H1 (cell line): ENCODE measurements around the gene TMCC3. TPM values are rescaled to one million over a fixed set of nuclear protein-coding genes. Genes with fewer than 3 reads are reported as not detected.

Experiments used
- CTCF ChIA-PET: fragments of 300-600 bp; sonication (Branson Sonifier 250); formaldehyde crosslinking; loops from one replicate; lab custom pipeline; 2021; ENCODE audit not compliant: partially characterized antibody; lab: Charles Lee
- POLR2A ChIA-PET: fragments of 300-600 bp; sonication (Branson Sonifier 250); formaldehyde crosslinking; loops from one replicate; lab custom pipeline; 2021; ENCODE audit warnings: inconsistent platforms; ENCODE audit not compliant: partially characterized antibody; lab: Charles Lee
- DNase-seq, 2 experiments: peaks; one replicate each; pipeline versions ENCODE4 v3.0.0 to v3.0.0-alpha.2; 2010 to 2022; ENCODE audit warnings: low spot score in 2 of 2, low read depth in 1 of 2, mixed read lengths in 1 of 2
- FAIRE-seq: peaks from 2 replicates; lab custom pipeline; 2011; peaks lifted over from hg19 to GRCh38; lab: Jason Lieb, UNC
- H2AFZ ChIP-seq: 2 replicates; pipeline ENCODE4 v1.8.1; 2012; ENCODE audit warnings: low read length, inconsistent platforms
- H2AK5ac ChIP-seq: 2 replicates; pipeline ENCODE4 v1.6.1; 2013; ENCODE audit warnings: low read depth, low read length
- H2BK120ac ChIP-seq: replicated peaks from 2 replicates; pipeline ENCODE3; 2013; ENCODE audit warnings: low read depth, low read length, inconsistent platforms
- H2BK12ac ChIP-seq: 2 replicates; pipeline ENCODE4 v1.6.1; 2013; ENCODE audit warnings: low read depth, low read length
- H2BK15ac ChIP-seq: 2 replicates; pipeline ENCODE4 v1.6.1; 2013; ENCODE audit warnings: low read length
- H2BK20ac ChIP-seq: 2 replicates; pipeline ENCODE4 v1.6.1; 2013; ENCODE audit warnings: low read length
- H2BK5ac ChIP-seq: 2 replicates; pipeline ENCODE4 v1.6.1; 2013; ENCODE audit warnings: low read depth, low read length
- H3K14ac ChIP-seq: 2 replicates; pipeline ENCODE4 v1.6.1; 2013; ENCODE audit warnings: inconsistent platforms; ENCODE audit not compliant: insufficient read length
- H3K18ac ChIP-seq: 2 replicates; pipeline ENCODE4 v1.6.1; 2013; ENCODE audit warnings: low read length; ENCODE audit errors: extremely low read depth
- H3K23ac ChIP-seq: 2 replicates; pipeline ENCODE4 v1.6.1; 2013; ENCODE audit warnings: inconsistent platforms; ENCODE audit not compliant: insufficient read length
- H3K23me2 ChIP-seq: 2 replicates; pipeline ENCODE4 v1.6.1; 2013; ENCODE audit warnings: low read depth, low read length
- H3K27ac ChIP-seq: 2 replicates; pipeline ENCODE4 v1.6.1; 2011; ENCODE audit warnings: low read depth, low read length, inconsistent platforms
- H3K27me3 ChIP-seq, 4 experiments: replicated peaks in 1 of 4; 1 replicate in 1 of 4; 2 replicates in 3 of 4; pipeline versions ENCODE4 v1.6.1 to v1.8.1; 2011 to 2013; ENCODE audit warnings: low read length in 3 of 4, mild to moderate bottlenecking in 3 of 4, inconsistent platforms in 2 of 4, mixed read lengths in 2 of 4, moderate library complexity in 1 of 4; ENCODE audit not compliant: control insufficient read depth in 3 of 4, insufficient read depth in 3 of 4; ENCODE audit errors: extremely low read depth in 1 of 4
- H3K36me3 ChIP-seq, 4 experiments: 2 replicates each; pipeline versions ENCODE4 v1.6.1 to v1.8.1; 2011 to 2013; ENCODE audit warnings: mild to moderate bottlenecking in 4 of 4, low read length in 3 of 4, moderate library complexity in 2 of 4, control low read depth in 1 of 4, inconsistent platforms in 1 of 4; ENCODE audit not compliant: insufficient read depth in 4 of 4, control insufficient read depth in 2 of 4
- H3K4ac ChIP-seq: replicated peaks from 2 replicates; pipeline ENCODE3; 2013; ENCODE audit warnings: low read length, low read depth, mixed read lengths, inconsistent platforms; ENCODE audit not compliant: insufficient read length
- H3K4me1 ChIP-seq, 4 experiments: replicated peaks in 1 of 4; 1 replicate in 1 of 4; 2 replicates in 3 of 4; pipeline versions ENCODE4 v1.6.1 to v1.8.1; 2011 to 2013; ENCODE audit warnings: low read length in 3 of 4, inconsistent platforms in 2 of 4, mixed read lengths in 1 of 4; ENCODE audit not compliant: insufficient read depth in 4 of 4, control insufficient read depth in 3 of 4
- H3K4me2 ChIP-seq, 2 experiments: 2 replicates each; pipeline versions ENCODE4 v1.6.1 to v1.8.1; 2011 to 2013; ENCODE audit warnings: low read depth in 2 of 2, low read length in 2 of 2, control low read depth in 1 of 2, inconsistent platforms in 1 of 2, mild to moderate bottlenecking in 1 of 2; ENCODE audit not compliant: insufficient read depth in 1 of 2
- H3K4me3 ChIP-seq, 4 experiments: fragments of 200-600, 300-600 bp in 1 of 4; sonication (generic), shearing (Covaris generic), sonication (Bioruptor Twin) in 1 of 4; 2 replicates each; pipeline versions ENCODE4 v1.5.1 to v1.8.1; 2011 to 2016; ENCODE audit warnings: low read length in 4 of 4, low read depth in 3 of 4, control low read depth in 2 of 4, inconsistent platforms in 2 of 4, mild to moderate bottlenecking in 2 of 4, mixed read lengths in 1 of 4, moderate library complexity in 1 of 4; ENCODE audit not compliant: insufficient read depth in 2 of 4; ENCODE audit errors: extremely low read depth in 1 of 4
- H3K56ac ChIP-seq: replicated peaks from 2 replicates; pipeline ENCODE3; 2013; ENCODE audit warnings: low read depth, mild to moderate bottlenecking, mixed read lengths, low read length, inconsistent platforms; ENCODE audit not compliant: insufficient read length
- H3K79me1 ChIP-seq: 2 replicates; pipeline ENCODE4 v1.6.1; 2013; ENCODE audit warnings: low read depth, low read length, control low read depth
- H3K79me2 ChIP-seq, 2 experiments: 2 replicates each; pipeline versions ENCODE4 v1.6.1 to v1.8.1; 2012 to 2013; ENCODE audit warnings: low read length in 2 of 2, mild to moderate bottlenecking in 2 of 2, inconsistent platforms in 1 of 2; ENCODE audit not compliant: insufficient read depth in 2 of 2, control insufficient read depth in 1 of 2
- H3K9ac ChIP-seq, 4 experiments: replicated peaks in 1 of 4; 1 replicate in 1 of 4; 2 replicates in 3 of 4; pipeline versions ENCODE4 v1.6.1 to v1.8.1; 2011 to 2013; ENCODE audit warnings: low read depth in 3 of 4, low read length in 3 of 4, control low read depth in 2 of 4, mild to moderate bottlenecking in 2 of 4, moderate library complexity in 2 of 4, inconsistent platforms in 1 of 4; ENCODE audit errors: extremely low read depth in 1 of 4
- H3K9me3 ChIP-seq, 2 experiments: 2 replicates each; pipeline versions ENCODE4 v1.6.1 to v1.8.1; 2012 to 2013; ENCODE audit warnings: mild to moderate bottlenecking in 2 of 2, moderate library complexity in 2 of 2, control low read depth in 1 of 2, inconsistent platforms in 1 of 2, low read depth in 1 of 2, low read length in 1 of 2, mixed read lengths in 1 of 2; ENCODE audit not compliant: insufficient read depth in 2 of 2
- H4K20me1 ChIP-seq, 2 experiments: replicated peaks in 1 of 2; 2 replicates each; pipeline versions ENCODE3 to v1.8.1; 2011 to 2013; ENCODE audit warnings: inconsistent platforms in 2 of 2, low read length in 2 of 2, mild to moderate bottlenecking in 1 of 2; ENCODE audit not compliant: insufficient read depth in 2 of 2, control insufficient read depth in 1 of 2
- H4K5ac ChIP-seq: 2 replicates; pipeline ENCODE4 v1.6.1; 2013; ENCODE audit warnings: low read length, low read depth, mixed read lengths, inconsistent platforms; ENCODE audit not compliant: insufficient read length
- H4K8ac ChIP-seq: 2 replicates; pipeline ENCODE4 v1.8.0; 2013; ENCODE audit warnings: mild to moderate bottlenecking, moderate library complexity, low read length, inconsistent platforms; ENCODE audit not compliant: insufficient read depth; ENCODE audit errors: extremely low read depth
- H4K91ac ChIP-seq: replicated peaks from 2 replicates; pipeline ENCODE3; 2013; ENCODE audit warnings: low read length, mixed read lengths, inconsistent platforms; ENCODE audit not compliant: insufficient read length
- BACH1 ChIP-seq: IDR thresholded peaks from 2 replicates; pipeline ENCODE4 v1.6.1; 2012; ENCODE audit warnings: low read length, improper control_type of control experiment
- BRCA1 ChIP-seq: IDR thresholded peaks from 2 replicates; pipeline ENCODE4 v1.6.1; 2012; ENCODE audit warnings: low read depth, low read length, improper control_type of control experiment
- CBX5 ChIP-seq: fragments of 300-800, 300-1000 bp; sonication (generic); IDR thresholded peaks from 2 replicates; pipeline ENCODE4 v1.7.1; 2016; ENCODE audit warnings: antibody characterized with exemption, low read length, low read depth
- EGR1 ChIP-seq: IDR thresholded peaks from 2 replicates; pipeline ENCODE4 v1.6.1; 2011; ENCODE audit warnings: low read depth, low read length, borderline replicate concordance
- EP300 ChIP-seq, 2 experiments: IDR thresholded peaks; 1 replicate in 1 of 2; 2 replicates in 1 of 2; pipeline ENCODE4 v1.6.1; 2011 to 2012; ENCODE audit warnings: low read depth in 2 of 2, low read length in 2 of 2, mild to moderate bottlenecking in 2 of 2, borderline replicate concordance in 1 of 2, inconsistent platforms in 1 of 2, moderate library complexity in 1 of 2
- FOSL1 ChIP-seq: IDR thresholded peaks from 2 replicates; pipeline ENCODE4 v1.6.1; 2011; ENCODE audit warnings: mild to moderate bottlenecking, low read depth, low read length, moderate library complexity; ENCODE audit not compliant: insufficient read depth
- NRF1 ChIP-seq: IDR thresholded peaks from 2 replicates; pipeline ENCODE4 v1.6.1; 2011; ENCODE audit warnings: mild to moderate bottlenecking, low read depth, low read length, improper control_type of control experiment
- RAD21 ChIP-seq, 2 experiments: IDR thresholded peaks in 1 of 2; conservative IDR thresholded peaks in 1 of 2; 2 replicates each; pipeline ENCODE4 v1.6.1; 2011; ENCODE audit warnings: low read depth in 2 of 2, low read length in 2 of 2, improper control_type of control experiment in 1 of 2, inconsistent platforms in 1 of 2, mild to moderate bottlenecking in 1 of 2, moderate library complexity in 1 of 2
- WGBS, 2 experiments: shearing (Covaris generic) in 1 of 2; methylation state at CpG; one replicate each; pipeline versions ENCODE4 v1.1.6 to v1.1.7; 2013 to 2015; ENCODE audit warnings: low lambda C conversion rate in 2 of 2, mixed read lengths in 2 of 2, inconsistent platforms in 1 of 2, low coverage in 1 of 2, missing lambda C conversion rate in 1 of 2; ENCODE audit not compliant: insufficient replicate concordance in 2 of 2, insufficient coverage in 1 of 2, insufficient read length in 1 of 2; ENCODE audit errors: extremely low coverage in 1 of 2, missing lambda C conversion rate in 1 of 2; 5-methylcytosine and 5-hydroxymethylcytosine counted together
- polyA plus RNA-seq, 7 experiments: library from polyadenylated mRNA; depleted of rRNA in 3 of 7; stranded (reverse) in 5 of 7; unstranded in 2 of 7; fragments of >200 nt in 5 of 7; fragments of 200-250 nt in 2 of 7; gene quantifications; 1 replicate in 5 of 7; 2 replicates in 1 of 7; 4 replicates in 1 of 7; pipeline versions ENCODE4 v1.2.1 to v1.2.3, GENCODE V29; 2011 to 2013; ENCODE audit warnings: missing spikeins in 2 of 7, mixed read lengths in 2 of 7
- total RNA-seq: library from RNA; stranded (reverse); fragmentation: NEBNext Ultra II Directional; extraction: Animal tissue kit (Norgen Biotek cat#: 25700); gene quantifications from 2 replicates; pipeline ENCODE4 v1.2.1, GENCODE V29; 2021
- TF ChIP-seq, protein P1 (sequence below), 3 experiments: IDR thresholded peaks; 1 replicate in 2 of 3; 2 replicates in 1 of 3; pipeline versions ENCODE4 v1.5.1 to v1.6.1; 2011; ENCODE audit warnings: low read length in 3 of 3, mild to moderate bottlenecking in 3 of 3, inconsistent platforms in 2 of 3, low read depth in 1 of 3, moderate library complexity in 1 of 3; ENCODE audit not compliant: insufficient read depth in 1 of 3; ENCODE audit errors: control extremely low read depth in 1 of 3

Gene TMCC3
- total and polyA plus RNA-seq, 2 of the 8 experiments (the other 6 are each of a cell fraction or from before 2014, with no cell fraction given) = 1.7 to 4.1 TPM

DNA sequence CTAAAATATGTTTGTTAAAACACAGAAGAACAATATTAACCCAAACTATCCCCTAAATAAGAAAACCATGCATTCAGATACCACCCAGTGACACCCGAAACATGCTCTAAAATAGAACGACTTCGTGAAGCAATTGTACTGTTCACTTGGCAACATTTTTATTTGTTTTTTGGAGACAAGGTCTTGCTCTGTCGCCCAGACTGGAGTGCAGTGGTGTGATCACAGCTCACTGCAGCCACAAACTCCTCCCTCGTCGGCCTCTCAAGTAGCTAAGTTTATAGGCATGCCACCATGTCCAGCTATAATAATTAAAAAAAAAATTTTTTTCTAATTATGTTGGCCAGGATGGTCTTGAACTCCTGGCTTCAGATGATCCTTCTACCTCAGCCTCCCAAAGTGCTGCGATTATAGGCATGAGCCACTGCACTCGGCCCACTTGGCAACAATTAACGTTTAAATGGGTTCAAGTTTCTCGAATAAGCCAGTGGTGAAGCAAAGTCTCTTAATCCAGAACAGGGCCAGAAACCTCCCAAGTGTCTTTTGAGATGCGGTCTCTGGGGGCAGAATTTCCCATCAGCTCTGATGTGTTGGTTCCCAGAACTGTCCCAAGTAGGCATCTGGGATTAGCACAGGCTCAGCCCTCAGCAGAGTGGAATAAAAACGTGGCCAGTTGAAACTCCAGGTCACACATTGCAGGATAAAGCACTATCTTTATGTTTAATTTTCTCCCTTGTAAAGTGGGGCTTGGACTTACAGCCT, 74.5 kb downstream of the TMCC3 start:
- no peak overlapping the region for H4K8ac ChIP-seq
- no peaks in the 10 kb centered on the region for H3K79me1 ChIP-seq
- H3K4me3 ChIP-seq = no peak overlapping the region
- no peak overlapping the region for H4K91ac ChIP-seq
- CTCF ChIA-PET = interaction anchor here (1.0 to 1.6 kb wide), 4 partner anchors 10 to 178 kb away, joined by 3 to 5 read pairs (median 3); no protein-coding TSS in a partner anchor
- H2BK120ac ChIP-seq = no peak overlapping the region
- H2AFZ ChIP-seq = no peak overlapping the region
- H2BK15ac ChIP-seq = no peak overlapping the region
- H3K56ac ChIP-seq = no peak overlapping the region
- no peak overlapping the region for H2BK20ac ChIP-seq
- POLR2A ChIA-PET = no interaction called here
- H3K9ac ChIP-seq = no peak overlapping the region
- H4K5ac ChIP-seq = no peak overlapping the region
- no peak overlapping the region for H3K14ac ChIP-seq
- H3K18ac ChIP-seq = no peak overlapping the region
- no peak overlapping the region for H3K4me2 ChIP-seq
- FAIRE-seq = no peak
- no peaks in the 10 kb centered on the region for H3K9me3 ChIP-seq
- no peak overlapping the region for H2BK12ac ChIP-seq
- H3K4ac ChIP-seq = no peak overlapping the region
- no peaks in the 10 kb centered on the region for H3K27me3 ChIP-seq
- no peak overlapping the region for H3K27ac ChIP-seq
- no peaks in the 10 kb centered on the region for H3K79me2 ChIP-seq
- no peak overlapping the region for H3K23ac ChIP-seq
- H3K4me1 ChIP-seq = no peaks in the 10 kb centered on the region
- no peaks in the 10 kb centered on the region for H3K23me2 ChIP-seq
- H2AK5ac ChIP-seq = no peak overlapping the region
- H2BK5ac ChIP-seq = no peak overlapping the region
- no peaks in the 10 kb centered on the region for H4K20me1 ChIP-seq
- no peaks in the 10 kb centered on the region for H3K36me3 ChIP-seq
- WGBS, 2 experiments = 85% methylated on average over 12 of the region's 12 CpGs; no CpG with 5 or more reads in 1 of the 2 experiments
- no peak for DNase-seq
- TF ChIP-seq, protein P1, sequence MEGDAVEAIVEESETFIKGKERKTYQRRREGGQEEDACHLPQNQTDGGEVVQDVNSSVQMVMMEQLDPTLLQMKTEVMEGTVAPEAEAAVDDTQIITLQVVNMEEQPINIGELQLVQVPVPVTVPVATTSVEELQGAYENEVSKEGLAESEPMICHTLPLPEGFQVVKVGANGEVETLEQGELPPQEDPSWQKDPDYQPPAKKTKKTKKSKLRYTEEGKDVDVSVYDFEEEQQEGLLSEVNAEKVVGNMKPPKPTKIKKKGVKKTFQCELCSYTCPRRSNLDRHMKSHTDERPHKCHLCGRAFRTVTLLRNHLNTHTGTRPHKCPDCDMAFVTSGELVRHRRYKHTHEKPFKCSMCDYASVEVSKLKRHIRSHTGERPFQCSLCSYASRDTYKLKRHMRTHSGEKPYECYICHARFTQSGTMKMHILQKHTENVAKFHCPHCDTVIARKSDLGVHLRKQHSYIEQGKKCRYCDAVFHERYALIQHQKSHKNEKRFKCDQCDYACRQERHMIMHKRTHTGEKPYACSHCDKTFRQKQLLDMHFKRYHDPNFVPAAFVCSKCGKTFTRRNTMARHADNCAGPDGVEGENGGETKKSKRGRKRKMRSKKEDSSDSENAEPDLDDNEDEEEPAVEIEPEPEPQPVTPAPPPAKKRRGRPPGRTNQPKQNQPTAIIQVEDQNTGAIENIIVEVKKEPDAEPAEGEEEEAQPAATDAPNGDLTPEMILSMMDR (IDR thresholded peaks at IDR 0.05; ENCODE audit: control extremely low read depth in 1 of 3, insufficient read depth in 1 of 3, low read depth in 1 of 3, low read length in 3 of 3) = peak in 2 of 3 experiments; percentile 18 to 27; a peak in 2 of 4 replicates
- TF ChIP-seq EGR1 = no peak
- no peak for TF ChIP-seq NRF1
- no peak for TF ChIP-seq BACH1
- no peak for TF ChIP-seq BRCA1
- no peak for TF ChIP-seq CBX5
- TF ChIP-seq EP300 (IDR thresholded peaks at IDR 0.05; ENCODE audit: borderline replicate concordance in 1 of 2, low read depth in 2 of 2, low read length in 2 of 2) = no peak
- TF ChIP-seq RAD21 (IDR thresholded peaks at IDR 0.05 in 1 of 2, conservative IDR thresholded peaks at IDR 0.05 in 1 of 2; ENCODE audit: low read depth in 2 of 2, low read length in 2 of 2) = peak; percentile 16 to 36; a peak in 3 of 4 replicates
- no peak for TF ChIP-seq FOSL1
